Activated CD4-positive, CD25-positive, alpha-beta regulatory T cell (primary cell): ENCODE measurements around the gene SMG7.

Experiments used
- DNase-seq, 4 experiments: peaks; one replicate each; lab custom pipeline; 2025; lab: John Stamatoyannopoulos, UW

Gene SMG7

DNA sequence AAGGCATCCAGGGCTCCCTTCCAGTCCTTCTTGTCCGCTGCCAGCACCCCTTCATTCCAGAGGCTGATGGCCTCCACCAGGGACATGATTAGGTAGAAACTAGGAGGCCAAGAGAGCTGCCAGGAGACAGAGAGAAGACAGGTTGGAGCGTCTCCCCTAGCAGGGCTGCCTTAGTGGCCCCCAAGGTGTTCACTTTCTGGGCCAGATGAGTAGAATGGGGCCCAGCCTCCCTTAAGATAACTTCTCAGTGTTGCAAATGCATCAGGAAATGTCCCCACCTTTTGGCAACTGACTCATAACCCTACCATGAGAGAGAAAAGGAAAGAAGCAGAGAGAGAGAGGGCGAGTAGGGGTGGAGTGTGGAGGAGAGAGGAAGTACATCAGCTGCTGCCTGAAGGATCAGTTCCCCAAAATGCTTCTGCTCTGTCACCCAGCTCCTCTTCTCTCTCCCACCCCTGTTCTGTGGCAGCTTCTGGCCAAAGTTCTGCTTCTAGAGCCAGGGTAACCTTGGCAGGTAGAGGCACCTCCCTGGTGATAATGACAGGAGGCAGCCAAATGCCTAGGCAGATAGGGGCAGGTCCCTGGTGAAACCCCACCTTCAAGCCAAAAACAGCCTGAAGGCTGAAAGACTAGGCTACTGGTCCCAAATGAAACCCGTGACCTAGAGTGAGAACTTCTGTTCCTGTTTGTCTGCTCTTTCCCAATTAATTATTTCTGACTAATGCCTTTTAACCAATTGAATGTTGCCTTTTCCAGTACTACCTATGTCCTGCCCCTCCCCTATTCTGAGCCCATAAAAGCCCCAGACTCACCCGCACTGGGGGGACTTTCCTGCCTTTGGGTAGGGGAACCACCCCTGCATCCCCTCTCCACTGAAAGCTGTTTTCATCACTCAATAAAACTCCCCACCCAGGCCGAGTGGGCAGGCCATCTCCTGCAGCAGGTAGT, 118.2 kb downstream of the SMG7 start, which contains the start of gene NCF2:
TSS of gene NCF2 (minus strand) at position 216 of the 948 bp plus-strand sequence. CDS start at position 86, 130 bp downstream.
- DNase-seq: no peak

DNA sequence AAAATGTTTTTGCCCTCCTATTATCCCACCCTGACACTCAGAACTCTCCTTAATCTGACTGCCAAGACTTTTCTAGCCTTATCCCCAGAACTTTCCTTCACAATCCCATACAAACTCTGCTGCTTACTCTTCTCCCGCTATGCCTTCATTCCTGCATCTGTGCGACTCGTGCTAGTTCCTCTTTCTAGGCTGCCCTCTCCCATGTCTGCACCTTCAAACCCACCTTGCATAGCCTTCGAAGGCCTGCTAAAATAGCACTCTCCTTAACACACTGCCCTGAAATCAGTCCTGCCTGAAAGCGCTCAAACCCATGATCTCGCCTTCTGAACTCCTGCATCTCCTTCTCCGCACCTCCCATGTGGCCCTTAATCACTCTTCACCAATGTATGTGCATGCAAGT, 120.4 kb downstream of the SMG7 start:
- DNase-seq: no peak

DNA sequence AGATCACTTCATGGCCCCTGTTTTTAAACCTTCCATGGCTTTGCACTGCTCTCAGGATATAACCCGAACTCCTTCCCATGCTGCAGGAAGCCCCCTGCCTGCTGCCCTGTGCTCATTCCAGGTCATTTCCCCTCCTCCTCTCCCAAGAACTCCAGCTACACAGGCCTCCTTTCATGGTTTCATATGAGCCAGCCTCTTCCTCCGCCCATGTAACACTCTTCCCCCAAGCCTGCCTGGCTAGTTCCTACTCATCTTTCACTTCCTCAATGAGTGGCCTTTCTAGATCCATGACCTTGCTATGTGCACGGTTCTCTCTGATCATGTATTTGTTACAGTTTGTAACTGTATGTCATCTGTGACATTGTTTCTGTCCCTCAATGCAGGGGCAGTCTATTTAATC, 121.1 kb downstream of the SMG7 start:
- no peak for DNase-seq

DNA sequence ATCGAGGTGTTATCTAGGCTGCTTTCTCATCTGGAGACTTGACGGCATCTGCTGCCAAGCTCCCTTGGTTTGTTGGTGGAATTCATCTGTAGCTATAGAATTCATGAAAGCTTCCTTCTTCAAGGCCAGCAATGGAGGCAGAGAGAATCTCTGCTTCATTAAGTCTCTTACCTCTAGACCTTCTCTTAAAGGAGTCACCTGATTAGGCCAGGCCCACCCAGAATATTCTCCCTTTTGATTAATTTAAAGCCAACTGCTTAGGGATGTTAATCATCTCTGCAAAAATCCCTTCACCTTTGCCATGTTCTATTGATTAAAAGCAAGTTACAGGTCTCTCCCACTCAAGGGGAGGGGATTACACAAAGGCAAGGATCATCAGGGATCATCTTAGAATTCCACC, 123.2 kb downstream of the SMG7 start:
- no peak for DNase-seq

DNA sequence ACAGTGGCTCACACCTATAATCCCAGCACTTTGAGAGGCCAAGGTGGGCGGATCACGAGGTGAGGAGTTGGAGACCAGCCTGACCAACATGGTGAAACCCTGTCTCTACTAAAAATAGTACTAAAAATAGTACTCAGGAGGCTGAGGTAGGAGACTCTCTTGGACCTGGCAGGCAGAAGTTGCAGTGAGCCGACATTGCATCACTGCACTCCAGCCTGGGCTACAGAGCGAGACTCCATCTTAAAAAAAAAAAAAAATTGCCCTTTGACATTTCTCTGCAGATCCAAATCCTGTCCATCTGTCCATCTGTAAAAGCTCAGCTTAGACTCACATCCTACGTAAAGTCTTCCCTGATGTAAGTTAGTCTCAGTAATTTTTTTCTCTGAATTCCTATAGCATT, 124.2 kb downstream of the SMG7 start:
- DNase-seq: no peak

DNA sequence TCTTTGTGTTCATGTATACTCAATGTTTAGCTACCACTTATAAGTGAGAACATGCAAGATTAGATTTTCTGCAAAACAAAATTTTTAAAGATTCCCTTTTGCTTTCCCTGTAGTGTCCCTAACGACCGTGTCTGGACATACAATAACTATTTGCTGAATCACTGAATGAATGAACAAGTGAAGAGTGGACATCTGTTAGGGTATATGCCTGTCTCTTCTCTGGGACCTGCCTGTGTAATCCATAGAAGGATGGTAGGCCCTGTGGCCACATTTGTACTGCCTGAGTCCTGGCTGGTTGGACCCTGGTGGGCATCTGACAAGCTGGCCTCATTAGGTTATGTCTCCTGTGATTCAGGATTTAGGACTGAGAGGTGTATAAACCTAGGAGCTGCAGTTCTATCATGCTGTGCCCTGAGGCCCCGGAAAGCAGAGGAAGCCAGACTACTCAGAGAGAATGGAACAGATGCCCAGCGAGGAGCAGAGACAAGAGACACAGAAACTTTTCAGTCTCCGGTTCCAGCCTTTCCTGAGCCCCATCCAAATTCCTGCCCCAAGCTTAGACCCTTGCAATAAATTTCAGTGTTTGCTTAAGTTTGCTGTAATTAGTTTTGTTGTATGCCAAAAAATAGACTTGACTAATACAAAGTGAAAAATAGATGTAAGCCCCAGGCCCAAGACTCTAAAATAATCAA, 125.5 kb downstream of the SMG7 start:
- no peak for DNase-seq

DNA sequence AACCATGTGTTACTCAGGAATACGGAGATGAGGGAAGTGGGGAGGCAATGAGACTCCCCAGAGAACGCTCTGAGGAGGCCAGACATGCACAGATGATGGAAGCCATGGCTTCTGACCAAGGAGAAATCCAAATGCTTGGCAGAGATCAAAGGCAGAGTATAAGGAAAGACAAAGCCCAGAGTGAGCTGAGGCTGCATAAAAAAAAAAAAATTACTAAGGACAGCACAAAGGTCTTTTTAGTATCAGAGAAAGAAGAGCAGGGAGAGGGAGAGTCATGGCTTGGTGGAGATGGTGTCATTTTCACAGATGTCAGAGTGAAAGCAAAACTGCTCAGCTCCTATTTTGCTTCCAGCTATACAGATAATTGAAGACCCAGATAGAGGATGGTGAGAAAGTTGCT, 126.1 kb downstream of the SMG7 start:
- DNase-seq: no peak

DNA sequence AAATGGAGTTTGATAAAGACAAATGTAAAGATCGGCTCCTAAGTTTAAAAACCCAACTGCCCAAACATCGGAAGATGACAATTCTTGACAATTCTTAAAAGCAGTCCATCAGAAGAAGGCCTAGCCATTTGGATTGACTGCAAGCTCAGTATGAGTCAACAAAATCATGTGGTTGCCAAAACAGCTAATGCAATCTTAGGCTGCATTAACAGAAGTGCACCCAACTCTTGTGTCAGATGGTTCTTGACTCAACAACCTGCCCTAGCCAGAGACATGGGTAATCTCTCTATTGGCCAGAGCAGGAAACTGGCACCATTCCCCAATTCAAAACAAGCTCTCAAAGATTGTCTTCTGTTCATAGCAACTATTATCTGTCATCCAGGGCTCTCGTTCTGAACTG, 127.8 kb downstream of the SMG7 start:
- DNase-seq: no peak

DNA sequence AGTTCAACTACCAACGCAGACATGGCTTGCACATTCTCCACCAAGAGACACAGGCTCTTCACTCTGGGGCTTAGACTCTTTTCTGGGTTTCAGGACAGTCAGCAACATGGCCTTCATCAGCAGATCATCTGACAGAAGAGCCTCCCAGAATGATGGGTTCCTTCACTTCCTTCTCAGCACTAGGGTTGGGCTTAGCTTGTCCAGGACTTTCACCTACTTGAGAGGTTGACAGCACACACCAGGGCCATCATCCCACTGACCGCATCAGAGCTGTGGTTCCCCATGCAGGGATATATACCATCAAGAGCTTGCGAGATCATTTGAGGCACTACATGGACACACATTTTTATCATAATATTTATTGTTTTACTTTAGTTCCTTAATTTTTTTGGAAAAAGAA, 128.3 kb downstream of the SMG7 start:
- DNase-seq: no peak

DNA sequence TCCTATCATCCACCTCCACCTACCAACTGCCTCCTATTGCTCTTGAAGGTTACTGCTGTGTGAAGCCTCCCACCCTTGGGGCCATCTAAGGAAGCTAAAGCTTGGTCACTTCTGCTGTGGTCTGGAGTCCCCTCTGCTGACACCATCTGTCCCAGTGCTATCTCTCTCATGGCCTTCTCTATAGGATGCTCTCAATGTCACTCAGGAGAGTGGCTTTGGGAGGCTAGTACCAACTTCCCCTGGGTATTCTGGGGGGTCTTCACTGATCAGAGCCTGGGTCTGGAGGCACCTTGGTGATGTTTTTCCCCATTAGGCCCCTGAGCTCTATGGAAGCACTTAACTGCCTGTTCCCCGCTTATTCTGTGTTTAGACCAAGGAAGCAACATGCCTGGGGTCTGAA, 130.2 kb downstream of the SMG7 start:
- DNase-seq: no peak
